Hepatocyte (in vitro differentiated cells): Measurements from ENCODE around the gene LCE3D. TPM values are rescaled to one million over a fixed set of nuclear protein-coding genes. Genes with fewer than 3 reads are reported as not detected.

Experiments
- polyA plus RNA-seq: library from polyadenylated mRNA; unstranded; fragments of >200 nt; fragmentation: Nextera tagmentation; extraction: Ambion mirVana; gene quantifications from 2 replicates; pipeline ENCODE4 v1.2.1, GENCODE V29; 2016
- small RNA-seq: library from RNA; depleted of rRNA; stranded (forward); fragments of <200 nt; gene quantifications from one replicate; pipeline ENCODE3, GENCODE V24; 2014
- total RNA-seq: library from RNA; depleted of rRNA; stranded (reverse); fragments of >200 nt; gene quantifications from 2 replicates; pipeline ENCODE4 v1.2.3, GENCODE V29; 2014

Gene LCE3D
- total and polyA plus RNA-seq, 2 experiments from 2014 or later: not detected

Small RNA genes within 50 kb of the gene (small RNA-seq; reads per million reads assigned to genes)
- not detected for gene LCE3A
- gene LCE3B: not detected

Other genes starting within 250 kb of the LCE3D start
- gene FLG2, start 220.5 kb downstream of the LCE3D start, total RNA-seq: not detected in 2 replicates
- not detected in 2 replicates for gene FLG2, start 220.5 kb downstream of the LCE3D start, polyA plus RNA-seq
- gene CRNN, start 166.3 kb downstream of the LCE3D start, total RNA-seq: not detected in 2 replicates
- not detected in 2 replicates for gene CRNN, start 166.3 kb downstream of the LCE3D start, polyA plus RNA-seq
- not detected in 2 replicates for gene LCE5A, start 69.7 kb downstream of the LCE3D start, total RNA-seq
- gene LCE5A, start 69.7 kb downstream of the LCE3D start, polyA plus RNA-seq: not detected in 2 replicates
- gene CRCT1, start 66.0 kb downstream of the LCE3D start, total RNA-seq: not detected in 2 replicates
- gene CRCT1, start 66.0 kb downstream of the LCE3D start, polyA plus RNA-seq: not detected in 2 replicates
- gene LCE3E, start 13.7 kb downstream of the LCE3D start, total RNA-seq: not detected in 2 replicates
- gene LCE3E, start 13.7 kb downstream of the LCE3D start, polyA plus RNA-seq: not detected in 2 replicates
- gene LCE3C, start 19.7 kb upstream of the LCE3D start, total RNA-seq: not detected in 2 replicates
- not detected in 2 replicates for gene LCE3C, start 19.7 kb upstream of the LCE3D start, polyA plus RNA-seq
- not detected in 2 replicates for gene LCE3B, start 33.3 kb upstream of the LCE3D start, total RNA-seq
- gene LCE3B, start 33.3 kb upstream of the LCE3D start, polyA plus RNA-seq: not detected in 2 replicates
- not detected in 2 replicates for gene LCE3A, start 42.6 kb upstream of the LCE3D start, total RNA-seq
- gene LCE3A, start 42.6 kb upstream of the LCE3D start, polyA plus RNA-seq: not detected in 2 replicates
- gene LCE2D, start 82.9 kb upstream of the LCE3D start, total RNA-seq: not detected in 2 replicates
- gene LCE2D, start 82.9 kb upstream of the LCE3D start, polyA plus RNA-seq: not detected in 2 replicates
- gene LCE2C, start 94.8 kb upstream of the LCE3D start, total RNA-seq: not detected in 2 replicates
- gene LCE2C, start 94.8 kb upstream of the LCE3D start, polyA plus RNA-seq: not detected in 2 replicates
- not detected in 2 replicates for gene LCE2B, start 105.6 kb upstream of the LCE3D start, total RNA-seq
- gene LCE2B, start 105.6 kb upstream of the LCE3D start, polyA plus RNA-seq: not detected in 2 replicates
- not detected in 2 replicates for gene LCE2A, start 117.8 kb upstream of the LCE3D start, total RNA-seq
- not detected in 2 replicates for gene LCE2A, start 117.8 kb upstream of the LCE3D start, polyA plus RNA-seq
- not detected in 2 replicates for gene LCE4A, start 127.6 kb upstream of the LCE3D start, total RNA-seq
- gene LCE4A, start 127.6 kb upstream of the LCE3D start, polyA plus RNA-seq: not detected in 2 replicates
- not detected in 2 replicates for gene KPRP, start 177.5 kb upstream of the LCE3D start, total RNA-seq
- not detected in 2 replicates for gene KPRP, start 177.5 kb upstream of the LCE3D start, polyA plus RNA-seq
- not detected in 2 replicates for gene LCE1F, start 194.6 kb upstream of the LCE3D start, total RNA-seq
- not detected in 2 replicates for gene LCE1F, start 194.6 kb upstream of the LCE3D start, polyA plus RNA-seq
- gene LCE1E, start 205.7 kb upstream of the LCE3D start, total RNA-seq: not detected in 2 replicates
- not detected in 2 replicates for gene LCE1E, start 205.7 kb upstream of the LCE3D start, polyA plus RNA-seq
- not detected in 2 replicates for gene LCE1D, start 216.2 kb upstream of the LCE3D start, total RNA-seq
- not detected in 2 replicates for gene LCE1D, start 216.2 kb upstream of the LCE3D start, polyA plus RNA-seq
- not detected in 2 replicates for gene LCE1C, start 226.1 kb upstream of the LCE3D start, total RNA-seq
- not detected in 2 replicates for gene LCE1C, start 226.1 kb upstream of the LCE3D start, polyA plus RNA-seq
- gene LCE1B, start 231.5 kb upstream of the LCE3D start, total RNA-seq: not detected in 2 replicates
- gene LCE1B, start 231.5 kb upstream of the LCE3D start, polyA plus RNA-seq: not detected in 2 replicates
- not detected in 2 replicates for gene LCE1A, start 247.0 kb upstream of the LCE3D start, total RNA-seq
- gene LCE1A, start 247.0 kb upstream of the LCE3D start, polyA plus RNA-seq: not detected in 2 replicates